SK-N-SH (cell line): Measurements from ENCODE around the gene ETNK2. TPM values are rescaled to one million over a fixed set of nuclear protein-coding genes. Genes with fewer than 3 reads are reported as not detected.

Source experiments
- CTCF ChIA-PET: fragments of 300-600, 350-600 bp; formaldehyde crosslinking; extraction: SDS; loops from one replicate; lab custom pipeline; 2021; lab: Yijun Ruan, JAX
- POLR2A ChIA-PET: fragments of 350-600 bp; sonication (Branson Sonifier 250); formaldehyde crosslinking; extraction: SDS; loops from one replicate; lab custom pipeline; 2020; ENCODE audit warnings: antibody characterized with exemption, inconsistent platforms; lab: Yijun Ruan, JAX
- DNase-seq: peaks from one replicate; pipeline ENCODE4 v3.0.0; 2012
- H2AFZ ChIP-seq: fragments of 200-600 bp; sonication (generic); 2 replicates; pipeline ENCODE4 v1.8.1; 2016; ENCODE audit warnings: antibody characterized with exemption, mild to moderate bottlenecking, low read depth
- H3F3A ChIP-seq: fragments of 200-600 bp; sonication (generic); replicated peaks from 2 replicates; pipeline ENCODE3; 2016; ENCODE audit warnings: antibody characterized with exemption, mild to moderate bottlenecking; ENCODE audit not compliant: insufficient read depth
- H3K27ac ChIP-seq, 2 experiments: fragments of 200-500 bp in 1 of 2; fragments of 200-600 bp in 1 of 2; sonication (Bioruptor generic) in 1 of 2; sonication (generic), shearing (Covaris generic) in 1 of 2; 2 replicates each; pipeline versions ENCODE4 v1.5.1 to v1.6.1; 2014 to 2016; ENCODE audit warnings: low read depth in 2 of 2, inconsistent platforms in 1 of 2, low read length in 1 of 2, mild to moderate bottlenecking in 1 of 2, mixed read lengths in 1 of 2
- H3K27me3 ChIP-seq: fragments of 200-600 bp; sonication (generic), shearing (Covaris generic); 2 replicates; pipeline ENCODE4 v1.6.1; 2016; ENCODE audit warnings: mixed run types; ENCODE audit not compliant: insufficient read depth
- H3K36me3 ChIP-seq, 2 experiments: fragments of 200-500 bp in 1 of 2; fragments of 200-600 bp in 1 of 2; sonication (Bioruptor generic) in 1 of 2; sonication (generic) in 1 of 2; replicated peaks in 1 of 2; 2 replicates each; pipeline versions ENCODE3 to v1.5.1; 2014 to 2016; ENCODE audit warnings: low read length in 1 of 2, mild to moderate bottlenecking in 1 of 2; ENCODE audit not compliant: insufficient read depth in 2 of 2, control insufficient read depth in 1 of 2
- H3K4me1 ChIP-seq, 2 experiments: fragments of 200-500 bp in 1 of 2; fragments of 200-600 bp in 1 of 2; sonication (Bioruptor generic) in 1 of 2; sonication (generic), shearing (Covaris generic) in 1 of 2; 2 replicates each; pipeline versions ENCODE4 v1.5.1 to v1.6.1; 2014 to 2016; ENCODE audit warnings: low read depth in 1 of 2, low read length in 1 of 2, mixed run types in 1 of 2; ENCODE audit not compliant: insufficient read depth in 2 of 2, control insufficient read depth in 1 of 2
- H3K4me2 ChIP-seq: fragments of 200-600 bp; sonication (generic), shearing (Covaris generic); 2 replicates; pipeline ENCODE4 v1.6.1; 2017; ENCODE audit warnings: mixed run types
- H3K4me3 ChIP-seq, 2 experiments: fragments of 200-500 bp in 1 of 2; fragments of 200-600 bp in 1 of 2; sonication (Bioruptor generic) in 1 of 2; sonication (generic), shearing (Covaris generic) in 1 of 2; 2 replicates each; pipeline versions ENCODE4 v1.5.1 to v1.8.1; 2014 to 2016; ENCODE audit warnings: low read depth in 2 of 2, inconsistent platforms in 1 of 2, low read length in 1 of 2, mild to moderate bottlenecking in 1 of 2, mixed read lengths in 1 of 2, moderate library complexity in 1 of 2
- H3K79me2 ChIP-seq: fragments of 200-600 bp; sonication (generic); 2 replicates; pipeline ENCODE4 v1.8.1; 2017; ENCODE audit warnings: mild to moderate bottlenecking; ENCODE audit not compliant: insufficient read depth
- H3K9ac ChIP-seq: fragments of 200-600 bp; sonication (generic); 2 replicates; pipeline ENCODE4 v1.6.1; 2017; ENCODE audit warnings: mixed run types
- H3K9me2 ChIP-seq: fragments of 200-600 bp; sonication (generic); 2 replicates; pipeline ENCODE4 v1.6.1; 2017; ENCODE audit warnings: mixed run types
- H3K9me3 ChIP-seq: fragments of 200-600 bp; sonication (generic); 2 replicates; pipeline ENCODE4 v1.6.1; 2017; ENCODE audit warnings: mixed run types, mild to moderate bottlenecking, moderate library complexity
- H4K20me1 ChIP-seq: fragments of 200-600 bp; sonication (generic); 2 replicates; pipeline ENCODE4 v1.6.1; 2017; ENCODE audit warnings: mild to moderate bottlenecking, mixed run types; ENCODE audit not compliant: insufficient read depth
- CHD2 ChIP-seq: fragments of 150-350 bp; IDR thresholded peaks from 2 replicates; pipeline ENCODE4 v1.6.1; 2018; ENCODE audit warnings: low read length; ENCODE audit not compliant: partially characterized antibody
- EP300 ChIP-seq, 2 experiments: IDR thresholded peaks; 2 replicates each; pipeline versions ENCODE4 v1.4.0 to v1.6.1; 2012; ENCODE audit warnings: borderline replicate concordance in 1 of 2, low read depth in 1 of 2, low read length in 1 of 2
- EZH2phosphoT487 ChIP-seq: fragments of 200-600 bp; sonication (generic); IDR thresholded peaks from 2 replicates; pipeline ENCODE4 v1.6.1; 2017; ENCODE audit warnings: low read depth, mixed run types, mild to moderate bottlenecking, antibody characterized with exemption, moderate library complexity, borderline replicate concordance
- GABPA ChIP-seq: IDR thresholded peaks from 2 replicates; pipeline ENCODE4 v1.4.0; 2012; ENCODE audit warnings: low read depth, mild to moderate bottlenecking
- GATA2 ChIP-seq: sonication (generic); formaldehyde crosslinking; IDR thresholded peaks from 2 replicates; pipeline ENCODE4 v1.5.0; 2020; ENCODE audit warnings: mild to moderate bottlenecking, missing genetic modification reagents
- JUND ChIP-seq: IDR thresholded peaks from 2 replicates; pipeline ENCODE4 v1.4.0; 2012
- MEF2A ChIP-seq: IDR thresholded peaks from 2 replicates; pipeline ENCODE4 v1.4.0; 2012; ENCODE audit warnings: low read depth, borderline replicate concordance
- NFIC ChIP-seq: IDR thresholded peaks from 2 replicates; pipeline ENCODE4 v1.4.0; 2012; ENCODE audit warnings: borderline replicate concordance
- NRF1 ChIP-seq: IDR thresholded peaks from 2 replicates; pipeline ENCODE4 v1.6.1; 2012; ENCODE audit warnings: low read depth, mild to moderate bottlenecking, low read length
- RAD21 ChIP-seq: IDR thresholded peaks from 2 replicates; pipeline ENCODE4 v1.6.1; 2012; ENCODE audit warnings: mild to moderate bottlenecking, low read length
- RCOR1 ChIP-seq: fragments of 150-350 bp; IDR thresholded peaks from 2 replicates; pipeline ENCODE4 v1.6.1; 2017; ENCODE audit warnings: antibody characterized with exemption, low read length
- RFX5 ChIP-seq: IDR thresholded peaks from 2 replicates; pipeline ENCODE4 v1.6.1; 2012; ENCODE audit warnings: mild to moderate bottlenecking, improper control_type of control experiment, low read length
- SIN3A ChIP-seq: IDR thresholded peaks from 2 replicates; pipeline ENCODE4 v1.6.1; 2012; ENCODE audit warnings: low read depth, mild to moderate bottlenecking, low read length, moderate library complexity, borderline replicate concordance
- SMC3 ChIP-seq: IDR thresholded peaks from 2 replicates; pipeline ENCODE4 v1.6.1; 2012; ENCODE audit warnings: low read depth, low read length, improper control_type of control experiment
- TEAD4 ChIP-seq: IDR thresholded peaks from 2 replicates; pipeline ENCODE4 v1.4.0; 2012; ENCODE audit warnings: mild to moderate bottlenecking, borderline replicate concordance; ENCODE audit not compliant: insufficient read depth
- USF1 ChIP-seq: IDR thresholded peaks from 2 replicates; pipeline ENCODE4 v1.4.0; 2012; ENCODE audit warnings: low read depth, borderline replicate concordance
- USF2 ChIP-seq: fragments of 150-350 bp; IDR thresholded peaks from 2 replicates; pipeline ENCODE4 v1.6.1; 2017; ENCODE audit warnings: antibody characterized with exemption, low read length, low read depth, borderline replicate concordance
- YY1 ChIP-seq: IDR thresholded peaks from 2 replicates; pipeline ENCODE4 v1.4.0; 2012; ENCODE audit warnings: low read depth, mild to moderate bottlenecking
- WGBS: methylation state at CpG from one replicate; pipeline ENCODE4 v1.1.6; 2017; ENCODE audit warnings: low lambda C conversion rate; 5-methylcytosine and 5-hydroxymethylcytosine counted together
- polyA plus RNA-seq, 3 experiments: library from polyadenylated mRNA; depleted of rRNA; stranded (reverse); fragments of >200 nt; gene quantifications; 2 replicates each; pipeline ENCODE4 v1.2.3, GENCODE V29; 2012
- TF ChIP-seq, protein P1 (sequence below): IDR thresholded peaks from 2 replicates; pipeline ENCODE4; 2012
- TF ChIP-seq, protein P2 (sequence below): IDR thresholded peaks from 2 replicates; pipeline ENCODE4 v1.4.0; 2012; ENCODE audit warnings: low read depth
- TF ChIP-seq, protein P3 (sequence below): fragments of 150-350 bp; IDR thresholded peaks from 2 replicates; pipeline ENCODE4 v1.6.1; 2016; ENCODE audit warnings: mild to moderate bottlenecking, low read depth, low read length

ETNK2 gene
- polyA plus RNA-seq, 1 of the 3 experiments (the other 2 are of a cell fraction) = 16.1 TPM

DNA sequence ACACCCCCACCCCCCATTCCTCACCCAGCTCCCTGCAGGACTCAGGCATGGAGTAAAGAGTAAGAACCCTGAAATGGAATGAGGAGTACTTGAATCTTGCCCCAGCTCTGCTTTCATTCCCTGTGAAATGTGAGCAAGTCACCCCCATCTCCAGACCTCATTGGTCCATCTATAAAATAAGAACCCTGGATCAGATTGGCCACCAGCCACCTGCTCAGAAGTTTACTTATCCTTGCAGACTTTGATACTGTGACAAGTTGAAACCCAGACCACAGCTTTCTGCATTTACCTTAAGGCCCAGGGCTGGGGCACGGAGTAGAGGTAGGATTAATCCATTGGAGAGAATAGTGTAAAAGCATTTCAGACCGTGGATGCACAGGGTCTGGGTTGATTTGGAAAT is 42.2 kb upstream of the ETNK2 start:
- no peak overlapping the region for H3K4me2 ChIP-seq
- DNase-seq = no peak
- no peaks in the 10 kb centered on the region for H3K36me3 ChIP-seq
- no peak for TF ChIP-seq NRF1
- TF ChIP-seq NFIC = no peak
- TF ChIP-seq, protein P1, sequence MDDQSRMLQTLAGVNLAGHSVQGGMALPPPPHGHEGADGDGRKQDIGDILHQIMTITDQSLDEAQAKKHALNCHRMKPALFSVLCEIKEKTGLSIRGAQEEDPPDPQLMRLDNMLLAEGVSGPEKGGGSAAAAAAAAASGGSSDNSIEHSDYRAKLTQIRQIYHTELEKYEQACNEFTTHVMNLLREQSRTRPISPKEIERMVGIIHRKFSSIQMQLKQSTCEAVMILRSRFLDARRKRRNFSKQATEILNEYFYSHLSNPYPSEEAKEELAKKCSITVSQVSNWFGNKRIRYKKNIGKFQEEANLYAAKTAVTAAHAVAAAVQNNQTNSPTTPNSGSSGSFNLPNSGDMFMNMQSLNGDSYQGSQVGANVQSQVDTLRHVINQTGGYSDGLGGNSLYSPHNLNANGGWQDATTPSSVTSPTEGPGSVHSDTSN = no peak
- TF ChIP-seq YY1 = no peak
- TF ChIP-seq GABPA = no peak
- TF ChIP-seq SMC3 = no peak
- no peak for TF ChIP-seq CHD2
- no peak for TF ChIP-seq EZH2phosphoT487
- TF ChIP-seq EP300 (IDR thresholded peaks at IDR 0.05; ENCODE audit: borderline replicate concordance in 1 of 2, low read depth in 1 of 2, low read length in 1 of 2) = no peak
- TF ChIP-seq MEF2A = no peak
- TF ChIP-seq JUND = no peak
- ChIA-PET CTCF (interaction anchor here (0.9 to 1.7 kb wide), 5 partner anchors 11 to 204 kb away, joined by 4 to 5 read pairs (median 5); partner anchors contain the start of gene GOLT1A), POLR2A (no interaction called here)
- no peaks in the 10 kb centered on the region for H3K79me2 ChIP-seq
- no peaks in the 10 kb centered on the region for H3F3A ChIP-seq
- 65% methylated on average over 2 of the region's 2 CpGs for WGBS
- H3K27me3 ChIP-seq = no peaks in the 10 kb centered on the region
- H3K9me2 ChIP-seq = no peaks in the 10 kb centered on the region
- no peaks in the 10 kb centered on the region for H4K20me1 ChIP-seq
- no peak overlapping the region for H3K27ac ChIP-seq
- no peak overlapping the region for H2AFZ ChIP-seq
- H3K9ac ChIP-seq = no peak overlapping the region
- no peaks in the 10 kb centered on the region for H3K9me3 ChIP-seq
- H3K4me3 ChIP-seq = no peak overlapping the region
- H3K4me1 ChIP-seq = peaks cover 2 to 26% of the 10 kb centered on the region in 2 experiments; a peak in 2 of 4 replicates

GRCh38 chr1:204192589-204193352 is 40.9 kb upstream of the ETNK2 start:
- DNase-seq = no peak
- POLR2A ChIA-PET = no interaction called here
- Histone ChIP-seq H3K9me3 (no peaks in the 10 kb centered on the region), H3K27ac (no peak overlapping the region), H3K4me2 (no peak overlapping the region), H3K4me1 (peaks cover 0 to 14% of the 10 kb centered on the region in 2 experiments; a peak in 2 of 4 replicates), H3K9me2 (no peaks in the 10 kb centered on the region), H3K36me3 (no peaks in the 10 kb centered on the region), H3K4me3 (no peak overlapping the region), H3K79me2 (no peaks in the 10 kb centered on the region), H4K20me1 (no peaks in the 10 kb centered on the region), H3F3A (no peaks in the 10 kb centered on the region), H3K27me3 (no peaks in the 10 kb centered on the region; the same call in 1 of the 2 replicates), H2AFZ (no peak overlapping the region), H3K9ac (no peak overlapping the region)
- CTCF ChIA-PET = interaction anchor here (1.6 to 4.9 kb wide), 5 partner anchors 14 to 171 kb away, joined by 3 to 31 read pairs (median 19); partner anchors contain the start of gene GOLT1A
- 71% methylated on average over 3 of the region's 3 CpGs for WGBS
- TF ChIP-seq YY1 (no peak), GABPA (no peak), RCOR1 (no peak), USF2 (no peak), GATA2 (CRISPR knock-in tag) (no peak), USF1 (no peak), JUND (no peak), CHD2 (no peak), SIN3A (no peak), NRF1 (no peak), RAD21 (no peak), RFX5 (no peak), NFIC (no peak), TEAD4 (no peak)
- TF ChIP-seq, protein P2, sequence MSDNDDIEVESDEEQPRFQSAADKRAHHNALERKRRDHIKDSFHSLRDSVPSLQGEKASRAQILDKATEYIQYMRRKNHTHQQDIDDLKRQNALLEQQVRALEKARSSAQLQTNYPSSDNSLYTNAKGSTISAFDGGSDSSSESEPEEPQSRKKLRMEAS = no peak
- TF ChIP-seq, protein P3, sequence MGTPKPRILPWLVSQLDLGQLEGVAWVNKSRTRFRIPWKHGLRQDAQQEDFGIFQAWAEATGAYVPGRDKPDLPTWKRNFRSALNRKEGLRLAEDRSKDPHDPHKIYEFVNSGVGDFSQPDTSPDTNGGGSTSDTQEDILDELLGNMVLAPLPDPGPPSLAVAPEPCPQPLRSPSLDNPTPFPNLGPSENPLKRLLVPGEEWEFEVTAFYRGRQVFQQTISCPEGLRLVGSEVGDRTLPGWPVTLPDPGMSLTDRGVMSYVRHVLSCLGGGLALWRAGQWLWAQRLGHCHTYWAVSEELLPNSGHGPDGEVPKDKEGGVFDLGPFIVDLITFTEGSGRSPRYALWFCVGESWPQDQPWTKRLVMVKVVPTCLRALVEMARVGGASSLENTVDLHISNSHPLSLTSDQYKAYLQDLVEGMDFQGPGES = no peak
